ENCODE measurements around the gene SIGLEC14.

SIGLEC14 gene

DNA sequence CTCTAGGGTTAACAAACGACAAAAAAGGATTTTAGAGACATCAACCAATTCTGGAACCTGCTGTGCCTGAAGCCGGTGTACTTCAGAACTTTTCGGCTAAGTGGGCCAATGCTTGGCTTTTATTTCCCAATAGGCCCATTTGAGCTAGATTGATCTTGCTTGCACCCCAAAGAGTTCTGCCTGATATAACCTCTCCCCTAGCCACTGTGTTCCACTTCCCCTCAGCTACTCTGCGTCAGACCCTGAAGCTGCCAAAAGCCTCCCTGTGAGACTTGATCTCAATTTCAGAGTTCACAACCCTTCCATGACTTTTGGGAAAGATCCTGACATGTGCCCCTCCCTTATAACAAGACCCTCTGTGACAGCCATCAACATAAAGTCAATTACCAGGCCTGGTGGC is 5.6 kb upstream of the SIGLEC14 start:
- DNase-seq (ENCODE audit: extremely low read depth, low read depth): no peak
- H3K4me3 ChIP-seq (replicated peaks; ENCODE audit: low read depth, low read length): no peak overlapping the region
- TF ChIP-seq, protein P1, sequence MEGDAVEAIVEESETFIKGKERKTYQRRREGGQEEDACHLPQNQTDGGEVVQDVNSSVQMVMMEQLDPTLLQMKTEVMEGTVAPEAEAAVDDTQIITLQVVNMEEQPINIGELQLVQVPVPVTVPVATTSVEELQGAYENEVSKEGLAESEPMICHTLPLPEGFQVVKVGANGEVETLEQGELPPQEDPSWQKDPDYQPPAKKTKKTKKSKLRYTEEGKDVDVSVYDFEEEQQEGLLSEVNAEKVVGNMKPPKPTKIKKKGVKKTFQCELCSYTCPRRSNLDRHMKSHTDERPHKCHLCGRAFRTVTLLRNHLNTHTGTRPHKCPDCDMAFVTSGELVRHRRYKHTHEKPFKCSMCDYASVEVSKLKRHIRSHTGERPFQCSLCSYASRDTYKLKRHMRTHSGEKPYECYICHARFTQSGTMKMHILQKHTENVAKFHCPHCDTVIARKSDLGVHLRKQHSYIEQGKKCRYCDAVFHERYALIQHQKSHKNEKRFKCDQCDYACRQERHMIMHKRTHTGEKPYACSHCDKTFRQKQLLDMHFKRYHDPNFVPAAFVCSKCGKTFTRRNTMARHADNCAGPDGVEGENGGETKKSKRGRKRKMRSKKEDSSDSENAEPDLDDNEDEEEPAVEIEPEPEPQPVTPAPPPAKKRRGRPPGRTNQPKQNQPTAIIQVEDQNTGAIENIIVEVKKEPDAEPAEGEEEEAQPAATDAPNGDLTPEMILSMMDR (IDR thresholded peaks at IDR 0.05; ENCODE audit: low read depth, low read length, missing control alignments): no peak

DNA sequence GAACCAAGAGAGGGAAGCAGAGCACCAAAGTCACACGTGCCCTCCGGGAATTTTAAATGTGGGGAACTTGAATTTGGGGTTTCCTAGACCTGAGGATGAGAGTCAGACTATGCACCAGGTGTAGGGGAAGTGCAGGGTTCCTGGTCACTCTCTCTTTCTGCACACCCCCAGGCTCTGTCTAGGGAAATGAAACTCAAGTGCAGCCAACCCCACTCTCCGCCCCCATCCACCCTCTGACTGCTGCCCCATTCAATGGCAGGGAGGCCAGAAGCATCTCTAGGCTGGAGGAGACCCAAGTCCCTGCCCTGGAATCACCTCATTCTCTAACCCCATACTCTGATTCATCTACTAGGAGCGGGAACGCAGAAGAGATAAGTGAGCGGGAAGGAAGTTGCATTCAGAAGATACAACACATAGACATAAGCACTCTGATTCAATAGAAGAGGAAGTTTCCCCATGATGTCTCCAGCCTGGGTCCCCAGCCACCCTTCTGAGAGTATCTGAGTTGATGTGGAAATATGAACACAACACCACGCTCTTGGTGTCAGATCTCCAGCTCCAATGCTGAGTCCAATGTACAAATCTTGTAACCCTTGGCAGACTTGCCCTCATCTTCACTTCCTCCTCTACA is 4.7 kb upstream of the SIGLEC14 start:
- H3K4me3 ChIP-seq (replicated peaks; ENCODE audit: low read depth, low read length): no peak overlapping the region
- TF ChIP-seq, protein P1 (IDR thresholded peaks at IDR 0.05; ENCODE audit: low read depth, low read length, missing control alignments): no peak
- DNase-seq (ENCODE audit: extremely low read depth, low read depth): no peak

DNA sequence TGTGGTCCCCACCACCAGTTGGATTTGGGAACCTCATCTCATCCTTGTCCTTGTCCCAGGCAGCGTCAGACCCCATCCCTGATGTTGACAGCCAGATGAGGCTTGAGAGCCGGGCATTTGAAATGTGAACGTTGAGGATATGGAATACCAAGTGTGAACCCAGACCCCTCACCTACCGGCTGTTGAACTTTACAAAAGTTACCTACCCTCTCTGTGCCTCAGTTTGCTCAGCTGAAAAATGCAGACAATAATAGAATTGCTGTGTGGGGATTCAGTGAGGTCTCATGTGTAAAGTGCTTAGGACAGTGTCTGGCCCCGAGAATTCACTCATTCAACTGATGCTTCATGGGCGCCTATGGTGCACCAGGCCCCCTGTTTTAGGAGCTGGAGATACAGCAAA is 693 bp upstream of the SIGLEC14 start:
- no peak for DNase-seq (ENCODE audit: extremely low read depth, low read depth)
- H3K4me3 ChIP-seq (replicated peaks; ENCODE audit: low read depth, low read length): no peak overlapping the region
- TF ChIP-seq, protein P1 (IDR thresholded peaks at IDR 0.05; ENCODE audit: low read depth, low read length, missing control alignments): no peak

DNA sequence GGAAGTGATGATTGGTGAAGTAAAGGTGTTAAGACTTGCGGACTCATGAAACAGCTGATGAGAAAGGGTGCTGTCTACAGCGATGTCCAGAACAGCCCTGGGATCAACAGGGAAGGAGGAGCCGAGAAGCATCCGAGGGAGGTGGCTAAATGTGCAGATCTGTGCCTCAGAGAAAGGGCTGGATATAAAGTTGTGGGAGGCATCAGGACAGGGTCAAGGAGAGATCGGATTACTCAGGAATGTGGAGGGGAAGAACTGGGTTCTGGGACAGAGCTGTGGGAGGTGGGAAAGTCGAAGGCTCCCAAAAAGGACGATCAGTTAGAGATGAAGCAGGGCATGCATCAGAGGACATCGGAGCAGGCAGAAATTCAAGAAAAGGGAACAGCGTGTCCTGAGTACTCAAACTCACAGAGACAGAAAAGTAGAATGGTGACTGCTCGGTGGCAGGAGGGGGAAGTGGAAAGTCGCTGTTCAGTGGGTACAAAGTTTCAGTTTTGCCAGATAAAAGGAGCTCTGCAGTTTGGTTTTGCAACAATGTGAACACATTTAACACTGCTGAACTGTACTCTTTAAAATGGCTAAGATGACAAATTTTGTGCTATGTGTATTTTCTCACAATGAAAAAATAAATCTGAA is 1.9 kb downstream of the SIGLEC14 start:
- H3K4me3 ChIP-seq (replicated peaks; ENCODE audit: low read depth, low read length): no peak overlapping the region
- TF ChIP-seq, protein P1 (IDR thresholded peaks at IDR 0.05; ENCODE audit: low read depth, low read length, missing control alignments): no peak
- DNase-seq (ENCODE audit: extremely low read depth, low read depth): no peak

DNA sequence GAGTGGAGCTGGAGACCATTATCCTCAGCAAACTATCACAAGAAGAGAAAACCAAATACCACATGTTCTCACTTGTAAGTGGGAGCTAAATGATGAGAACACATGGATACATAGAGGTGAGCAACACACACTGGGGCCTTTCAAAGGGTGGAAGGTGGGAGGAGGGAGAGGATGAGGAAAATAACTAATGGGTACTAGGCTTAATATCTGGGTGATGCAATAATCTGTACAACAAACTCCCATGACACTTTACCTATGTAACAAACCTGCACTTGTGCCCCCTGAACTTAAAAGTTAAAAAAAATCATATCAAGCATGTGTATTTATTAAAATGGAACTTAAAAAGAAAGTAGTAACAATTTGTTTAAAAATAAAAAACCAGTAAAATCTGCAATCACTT is 5.0 kb downstream of the SIGLEC14 start:
- DNase-seq (ENCODE audit: extremely low read depth, low read depth): no peak
- no peak overlapping the region for H3K4me3 ChIP-seq (replicated peaks; ENCODE audit: low read depth, low read length)
- TF ChIP-seq, protein P1 (IDR thresholded peaks at IDR 0.05; ENCODE audit: low read depth, low read length, missing control alignments): no peak

DNA sequence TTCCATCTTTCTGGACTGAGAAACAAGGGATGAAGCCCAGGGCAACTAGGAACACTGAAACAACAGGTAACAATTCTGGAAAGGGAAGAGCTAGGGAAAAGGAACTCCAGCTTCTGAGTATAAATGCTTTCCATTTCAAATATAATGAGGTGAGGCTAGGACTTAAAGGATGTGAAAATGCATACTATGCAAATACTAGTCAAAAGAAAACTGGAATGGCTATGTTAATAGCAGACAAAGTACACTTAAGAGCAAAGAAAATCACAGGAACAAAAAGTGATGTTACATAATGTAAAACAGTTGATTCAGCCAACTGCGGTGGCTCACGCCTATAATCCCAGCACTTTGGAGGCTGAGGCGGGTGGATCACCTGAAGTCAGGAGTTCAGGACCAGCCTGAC is 6.2 kb downstream of the SIGLEC14 start:
- H3K4me3 ChIP-seq (replicated peaks; ENCODE audit: low read depth, low read length): no peak overlapping the region
- TF ChIP-seq, protein P1 (IDR thresholded peaks at IDR 0.05; ENCODE audit: low read depth, low read length, missing control alignments): no peak
- no peak for DNase-seq (ENCODE audit: extremely low read depth, low read depth)
